Skin of body (tissue), 2 donors: ENCODE results near the gene SDHB. TPM values are rescaled to one million over a fixed set of nuclear protein-coding genes. Genes with fewer than 3 reads are reported as not detected.

ENCODE experiments used
- DNase-seq: peaks from one replicate; lab custom pipeline; 2025; lab: John Stamatoyannopoulos, UW
- total RNA-seq: library from RNA; depleted of rRNA; stranded (reverse); fragments of >200 nt; gene quantifications from one replicate; pipeline ENCODE4 v1.2.3, GENCODE V29; 2014

SDHB gene
- total RNA-seq, 1 donor from 2014 or later = 62.9 TPM

DNA sequence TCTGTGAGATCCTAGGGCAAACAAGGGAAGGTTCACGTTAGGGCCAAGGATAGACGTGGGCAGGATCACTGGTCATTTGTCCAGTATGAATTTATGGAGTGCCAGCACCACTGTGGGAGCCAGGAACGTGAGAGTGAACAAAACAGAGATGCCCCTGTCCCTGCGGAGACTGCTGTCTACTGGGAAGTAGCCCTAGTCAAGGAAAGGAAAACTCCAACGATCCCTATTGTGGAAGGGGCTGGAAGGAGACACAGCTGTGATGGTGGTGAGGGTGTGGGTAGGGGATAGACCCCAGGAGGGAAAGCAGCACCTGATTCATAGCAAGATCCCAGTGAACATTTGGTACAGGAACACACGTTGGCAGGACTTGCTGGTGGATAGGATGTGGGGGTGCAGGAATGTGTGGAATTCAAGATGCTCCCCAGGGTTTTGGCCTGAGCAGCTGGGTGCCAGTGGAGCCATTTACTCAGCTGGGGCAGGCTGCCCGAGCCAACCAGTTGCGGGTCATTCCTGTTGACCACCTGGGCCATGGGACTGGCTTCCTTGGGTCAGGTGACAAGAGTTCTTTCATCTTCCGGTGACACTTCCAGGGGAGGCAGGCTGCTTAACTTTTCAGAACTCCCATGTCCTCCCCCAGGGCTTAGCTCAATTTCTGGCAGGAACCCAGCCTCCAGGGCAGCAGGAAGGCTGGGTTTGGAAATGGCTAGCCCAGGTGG is 40.9 kb downstream of the SDHB start:
- no peak for DNase-seq

DNA sequence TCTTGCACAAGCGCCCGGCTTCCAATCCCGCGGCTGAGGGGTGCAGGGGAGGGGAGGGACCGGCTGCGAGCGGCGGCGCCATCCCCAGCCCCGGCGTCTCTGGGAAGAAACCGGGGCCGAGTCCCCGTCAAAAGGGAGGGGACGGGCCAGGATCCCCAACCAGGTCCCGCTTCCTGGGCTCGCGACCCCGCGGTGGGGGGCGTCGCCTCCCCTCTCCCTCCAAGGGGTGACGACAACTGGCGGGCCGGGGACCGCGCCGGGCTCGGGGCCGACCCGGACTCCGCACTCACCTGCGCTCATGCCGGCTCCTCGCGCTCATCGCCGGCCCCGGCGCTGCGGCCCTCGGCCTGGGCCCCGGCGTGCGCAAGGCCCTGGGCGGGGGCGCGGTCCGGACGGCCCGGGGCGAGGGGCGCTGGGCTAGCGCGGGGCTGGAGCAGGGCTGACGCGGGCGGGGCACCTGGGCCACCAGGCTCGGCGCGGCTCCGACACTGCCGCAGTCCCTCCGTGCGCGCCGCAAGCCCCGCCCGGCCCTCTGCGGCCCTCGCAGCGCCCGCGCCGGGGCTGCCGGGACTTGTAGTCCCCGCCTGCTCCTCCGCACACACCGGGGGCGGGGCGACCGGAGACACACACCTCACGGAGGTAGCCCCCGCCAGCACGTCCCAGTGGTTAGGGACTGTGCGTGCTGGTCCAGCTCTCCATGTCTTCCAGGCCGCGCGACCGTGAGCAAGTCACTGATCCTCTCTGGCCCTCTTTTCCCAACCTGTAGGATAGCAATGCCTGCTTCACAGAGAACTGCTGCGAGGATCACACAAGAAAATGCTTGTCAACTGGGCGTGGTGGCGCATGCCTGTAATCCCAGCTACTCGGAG is 42.2 kb downstream of the SDHB start, which contains the start of gene ATP13A2:
Gene ATP13A2, minus strand, starts transcription at position 490 of the 869 bp plus-strand sequence. Its CDS starts 190 bp downstream, at position 300.
- peak; percentile 19 for DNase-seq

- DNase-seq = no peak
Measured at GRCh38 chr1:17011092-17011438, 42.8 kb downstream of the SDHB start.

GRCh38 chr1:17009706-17010105 is 44.1 kb downstream of the SDHB start:
- no peak for DNase-seq

DNA sequence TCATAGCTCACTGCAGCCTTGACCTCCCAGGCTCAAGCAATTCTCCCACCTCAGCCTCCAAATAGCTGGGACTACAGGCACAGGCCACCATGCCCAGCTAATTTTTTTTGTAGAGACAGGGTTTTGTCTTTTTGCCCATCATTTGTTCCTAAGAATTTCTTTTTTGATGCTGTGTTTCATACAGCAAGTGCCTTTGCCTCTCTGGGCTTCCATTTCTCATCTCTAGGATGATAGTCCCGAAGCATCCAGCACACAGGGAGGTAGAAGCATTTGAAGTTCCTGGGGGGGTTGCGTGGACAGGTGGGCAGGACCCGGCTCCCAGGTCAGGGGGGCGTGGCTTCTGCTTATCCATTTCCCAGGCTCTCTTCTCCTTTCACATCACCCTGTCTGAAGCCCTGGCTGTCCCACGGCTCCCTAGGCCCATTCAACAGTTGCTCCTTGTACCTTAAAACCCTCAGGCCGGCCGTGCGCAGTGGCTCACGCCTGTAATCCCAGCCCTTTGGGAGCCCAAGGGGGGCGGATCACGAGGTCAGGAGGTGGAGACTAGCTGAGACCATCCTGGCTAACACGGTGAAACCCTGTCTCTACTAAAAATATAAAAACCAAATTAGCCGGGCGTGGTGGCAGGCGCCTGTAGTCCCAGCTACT is 45.5 kb downstream of the SDHB start:
- DNase-seq = no peak

DNA sequence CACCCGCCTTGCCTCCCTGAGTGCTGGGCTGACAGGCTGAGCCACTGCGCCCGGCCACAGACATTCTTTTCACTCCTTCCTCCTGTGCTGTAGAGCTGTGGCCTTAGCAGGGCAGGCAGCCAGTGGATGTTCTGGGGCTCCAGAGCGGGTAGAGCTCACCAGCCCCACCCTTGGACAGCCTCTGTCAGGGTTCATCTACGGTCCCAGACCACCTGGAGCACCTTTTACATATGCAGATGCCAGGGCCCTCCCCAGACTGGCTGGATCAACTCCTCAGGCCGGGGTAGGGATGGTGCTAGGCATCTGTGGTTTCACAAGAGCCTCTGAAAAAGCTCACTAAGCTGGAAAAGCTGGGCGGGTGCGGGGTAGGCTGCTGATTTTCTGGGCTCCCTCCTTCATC is 46.7 kb downstream of the SDHB start:
- DNase-seq = no peak

DNA sequence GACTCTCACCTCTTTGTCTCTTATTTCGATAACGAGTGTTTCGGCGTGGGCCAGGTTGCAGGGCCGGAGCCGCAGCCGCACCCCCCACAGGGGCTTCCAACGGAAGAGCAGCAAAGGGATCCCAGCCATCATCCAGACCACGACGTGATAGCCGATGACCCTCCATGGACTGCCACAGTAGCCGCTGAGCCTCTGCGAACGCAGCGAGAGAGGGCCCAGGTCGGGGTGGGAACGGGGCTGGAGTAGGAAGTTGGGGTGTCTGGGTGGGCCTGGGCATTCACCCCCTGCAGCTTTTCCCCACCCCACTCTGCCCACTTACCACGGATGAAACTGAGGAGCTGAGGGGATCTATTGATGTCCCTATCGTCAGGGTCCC is 48.5 kb downstream of the SDHB start:
- DNase-seq = no peak

- no peak for DNase-seq
Measured at GRCh38 chr1:17004466-17005364, 49.1 kb downstream of the SDHB start.

- DNase-seq = no peak
Measured at GRCh38 chr1:17002524-17002902, 51.3 kb downstream of the SDHB start.

GRCh38 chr1:17001760-17002523 is 51.9 kb downstream of the SDHB start:
- no peak for DNase-seq

DNA sequence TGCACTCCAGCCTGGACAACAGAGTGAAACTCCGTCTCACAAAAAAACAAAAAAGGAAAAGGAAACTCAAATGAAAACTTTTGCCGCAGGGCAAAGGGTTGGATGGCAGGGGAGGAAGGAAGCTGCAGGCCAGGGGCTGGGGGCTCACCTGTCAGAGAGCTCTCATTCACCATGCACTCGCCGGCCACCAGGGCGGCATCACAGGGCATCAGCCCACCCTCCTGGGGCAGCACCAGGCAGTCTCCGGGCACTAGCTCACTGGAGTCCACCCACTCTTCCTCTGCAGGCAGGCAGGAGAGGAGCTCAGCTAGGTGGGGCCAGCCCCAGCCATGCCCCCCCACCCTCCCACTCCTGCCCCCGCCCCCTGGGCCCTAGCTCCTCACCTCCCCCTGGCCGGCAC is 54.0 kb downstream of the SDHB start:
- no peak for DNase-seq

DNA sequence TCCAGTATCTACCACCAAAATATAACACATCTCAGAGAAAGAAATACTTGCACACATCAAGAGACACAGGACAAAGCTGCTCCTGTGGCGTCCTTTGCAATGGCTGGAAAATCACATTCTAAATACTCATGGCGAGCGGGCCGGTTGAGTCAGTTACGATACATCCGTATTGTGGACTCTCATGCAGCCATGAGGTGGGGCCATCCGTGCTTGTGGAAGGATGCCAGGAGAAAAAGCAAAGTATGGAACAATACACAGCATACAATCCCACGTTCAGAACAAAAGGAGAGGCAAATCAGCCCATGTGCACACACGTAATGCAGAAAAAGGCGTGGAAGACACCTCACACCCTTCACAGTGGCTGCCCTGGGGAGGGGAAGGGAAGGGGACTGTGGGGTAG is 55.2 kb downstream of the SDHB start:
- DNase-seq = no peak

DNA sequence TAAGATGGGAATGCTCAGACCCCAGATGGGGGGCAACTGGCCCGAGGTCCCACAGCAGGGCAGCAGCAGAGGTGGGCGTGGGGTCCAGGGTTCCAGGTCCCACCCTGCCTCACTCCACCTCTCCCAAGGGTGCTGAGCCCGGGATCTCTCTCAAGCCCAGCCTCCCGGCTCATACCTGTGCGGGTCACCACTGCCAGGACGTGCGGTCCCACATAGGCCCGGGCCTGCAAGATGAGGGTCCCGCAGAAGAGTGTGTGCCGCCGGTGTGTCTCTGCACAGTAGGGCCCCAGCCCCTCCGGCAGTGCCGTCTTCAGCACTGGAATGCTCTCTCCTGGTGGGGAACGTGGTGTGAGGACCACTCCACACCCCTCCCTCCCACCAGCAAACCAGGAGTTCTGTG is 57.0 kb downstream of the SDHB start:
- no peak for DNase-seq

- DNase-seq = no peak
Measured at GRCh38 chr1:16993521-16994038, 60.3 kb downstream of the SDHB start.

GRCh38 chr1:16992675-16993074 is 61.2 kb downstream of the SDHB start:
- no peak for DNase-seq

GRCh38 chr1:16992102-16992501 is 61.7 kb downstream of the SDHB start:
- DNase-seq = no peak

DNA sequence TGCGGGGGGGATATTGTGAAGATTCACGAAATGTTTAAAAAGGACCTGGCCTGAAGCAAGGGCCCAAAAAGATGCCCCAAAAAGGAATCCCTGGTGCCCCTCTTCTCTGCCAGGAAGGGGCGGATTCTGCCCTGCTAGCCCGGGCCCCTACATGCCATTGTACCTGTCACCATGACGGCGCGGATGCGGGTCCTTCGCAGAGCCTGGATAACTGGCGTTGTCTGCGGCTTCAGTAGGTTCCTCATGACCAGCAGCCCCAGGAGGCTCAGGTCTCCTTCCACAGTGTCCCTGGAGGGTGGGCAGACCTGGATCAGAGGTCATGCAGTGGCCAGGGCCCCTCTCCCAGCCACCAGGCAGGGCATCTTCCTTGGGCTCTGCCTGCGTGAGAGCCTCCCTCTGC is 62.3 kb downstream of the SDHB start:
- no peak for DNase-seq

GRCh38 chr1:16989676-16990391 is 64.0 kb downstream of the SDHB start:
- DNase-seq = no peak

DNA sequence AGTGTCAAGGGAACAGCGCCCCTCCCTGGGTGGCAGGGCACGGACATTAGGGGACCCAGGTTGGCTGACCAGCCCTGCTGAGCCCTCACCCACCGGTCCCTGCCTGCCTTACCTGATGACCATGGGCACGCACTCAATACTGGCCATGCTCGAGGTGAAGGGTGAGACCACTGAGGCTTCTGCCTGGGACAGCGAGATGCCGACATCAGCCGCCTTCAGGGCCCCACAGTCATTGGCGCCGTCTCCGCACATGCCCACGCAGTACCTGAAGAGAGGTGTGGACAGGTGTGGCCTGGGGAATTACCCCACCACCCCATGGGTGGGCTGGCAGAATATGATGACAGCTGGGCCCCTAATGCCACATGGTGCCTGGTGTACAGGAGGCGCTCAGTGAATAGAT is 65.6 kb downstream of the SDHB start:
- no peak for DNase-seq

DNA sequence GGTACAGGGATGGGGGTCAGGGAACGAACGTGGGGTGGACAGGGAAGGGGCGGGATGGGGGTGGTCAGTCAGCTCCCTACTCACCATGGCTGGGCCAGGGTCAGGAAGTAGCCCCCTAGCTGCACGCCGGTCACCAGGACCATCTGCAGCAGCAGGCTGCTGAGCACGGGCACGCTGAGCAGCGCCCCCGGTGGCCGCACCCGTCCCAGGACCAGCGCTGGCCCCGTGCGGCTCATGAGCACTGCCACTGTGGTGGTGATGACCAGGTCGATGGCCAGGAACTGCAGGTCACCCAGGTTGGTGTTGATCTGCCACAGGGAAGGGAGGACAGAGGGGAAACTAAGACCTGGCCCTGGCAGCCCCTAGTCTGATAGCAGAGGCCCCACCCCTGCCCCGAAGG is 66.9 kb downstream of the SDHB start:
- DNase-seq = no peak
